Measurements from ENCODE around the gene TSPAN9. TPM values are rescaled to one million over a fixed set of nuclear protein-coding genes. Genes with fewer than 3 reads are reported as not detected.

The TSPAN9 gene
- total RNA-seq, 4 donors from 2014 or later: 13.7 to 35.4 (median 26.7) TPM

DNA sequence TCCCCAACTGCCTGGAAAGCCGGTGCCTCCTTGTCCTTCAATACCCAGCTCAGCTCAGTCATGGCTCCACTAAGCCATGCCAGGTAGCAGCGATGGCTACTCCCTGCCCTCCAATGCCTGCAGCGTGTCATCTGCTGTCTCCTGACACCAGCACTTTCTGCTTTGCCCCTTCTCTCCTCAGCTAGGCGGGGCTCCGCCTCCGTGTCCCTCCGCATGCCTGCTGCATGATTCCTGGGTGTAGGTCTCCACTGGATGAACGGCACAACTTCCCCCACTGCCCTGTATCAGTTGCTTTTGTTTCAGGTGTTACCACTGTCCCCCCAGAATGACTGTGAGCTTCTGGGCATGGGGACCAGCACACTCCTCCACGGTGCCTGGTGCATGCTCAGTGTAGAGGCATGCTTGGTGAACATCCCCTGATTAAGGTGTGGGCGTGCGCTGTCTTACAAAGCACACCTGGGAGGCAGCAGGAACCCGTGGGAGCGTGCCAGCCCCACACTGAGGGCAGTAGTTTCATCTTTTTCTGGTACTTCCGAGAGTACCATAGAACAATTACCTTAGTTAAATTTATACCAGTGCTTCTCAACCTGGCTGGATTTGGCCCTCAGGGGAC is 234.4 kb downstream of the TSPAN9 start:
- Histone ChIP-seq H3K4me1 (peaks cover 14 to 34% (median 28%) of the 10 kb centered on the region in 4 donors), H3K9me3 (no peaks in the 10 kb centered on the region), H3K36me3 (no peaks in the 10 kb centered on the region), H3K4me3 (no peak overlapping the region), H3K27me3 (peaks cover 0 to 48% (median 0%) of the 10 kb centered on the region in 4 donors), H3K27ac (replicated peaks in 1 of 4) (no peak overlapping the region)
- WGBS: 90% methylated on average over 13 of the region's 14 CpGs
- DNase-seq (ENCODE audit: extremely low spot score): no peak
- TF ChIP-seq EP300 (IDR thresholded peaks at IDR 0.05) (no peak), CTCF (IDR thresholded peaks at IDR 0.05) (no peak), POLR2A (IDR thresholded peaks at IDR 0.05; ENCODE audit: low read depth) (no peak)
- intact Hi-C loops (cut with DNase I): no loop called here

DNA sequence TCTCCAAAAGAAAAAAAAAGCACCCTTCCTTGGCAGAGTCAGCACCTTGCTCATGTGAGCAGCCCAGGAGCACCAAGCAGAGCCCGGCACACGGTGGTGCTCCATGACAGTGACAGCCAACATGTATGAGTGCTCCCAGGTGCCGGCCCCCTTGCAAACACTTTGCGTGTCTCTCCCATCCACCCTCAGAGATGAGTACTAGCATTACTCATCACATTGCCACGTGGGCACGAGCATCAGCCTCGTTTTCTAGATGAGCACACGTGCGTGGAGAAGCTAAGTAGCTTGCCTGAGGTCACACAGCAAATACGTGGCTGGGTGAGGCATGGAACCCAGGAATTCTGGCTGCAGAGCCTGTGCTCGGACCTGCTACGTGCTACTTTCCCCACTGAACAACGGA is 235.9 kb downstream of the TSPAN9 start:
- peaks cover 14 to 34% (median 28%) of the 10 kb centered on the region in 4 donors for H3K4me1 ChIP-seq
- DNase-seq (ENCODE audit: extremely low spot score): no peak
- intact Hi-C loops (cut with DNase I): no loop called here
- WGBS: 72% methylated on average over 13 of the region's 13 CpGs
- peak overlapping the region in 1 of 4 donors; percentile 32 for H3K27ac ChIP-seq (replicated peaks in 1 of 4)
- H3K9me3 ChIP-seq: no peaks in the 10 kb centered on the region
- H3K36me3 ChIP-seq: no peaks in the 10 kb centered on the region
- TF ChIP-seq EP300 (IDR thresholded peaks at IDR 0.05) (no peak), CTCF (IDR thresholded peaks at IDR 0.05) (no peak), POLR2AphosphoS5 (IDR thresholded peaks at IDR 0.05) (no peak), POLR2A (IDR thresholded peaks at IDR 0.05; ENCODE audit: low read depth) (no peak)
- H3K27me3 ChIP-seq: peaks cover 0 to 34% (median 0%) of the 10 kb centered on the region in 4 donors
- no peak overlapping the region for H3K4me3 ChIP-seq

DNA sequence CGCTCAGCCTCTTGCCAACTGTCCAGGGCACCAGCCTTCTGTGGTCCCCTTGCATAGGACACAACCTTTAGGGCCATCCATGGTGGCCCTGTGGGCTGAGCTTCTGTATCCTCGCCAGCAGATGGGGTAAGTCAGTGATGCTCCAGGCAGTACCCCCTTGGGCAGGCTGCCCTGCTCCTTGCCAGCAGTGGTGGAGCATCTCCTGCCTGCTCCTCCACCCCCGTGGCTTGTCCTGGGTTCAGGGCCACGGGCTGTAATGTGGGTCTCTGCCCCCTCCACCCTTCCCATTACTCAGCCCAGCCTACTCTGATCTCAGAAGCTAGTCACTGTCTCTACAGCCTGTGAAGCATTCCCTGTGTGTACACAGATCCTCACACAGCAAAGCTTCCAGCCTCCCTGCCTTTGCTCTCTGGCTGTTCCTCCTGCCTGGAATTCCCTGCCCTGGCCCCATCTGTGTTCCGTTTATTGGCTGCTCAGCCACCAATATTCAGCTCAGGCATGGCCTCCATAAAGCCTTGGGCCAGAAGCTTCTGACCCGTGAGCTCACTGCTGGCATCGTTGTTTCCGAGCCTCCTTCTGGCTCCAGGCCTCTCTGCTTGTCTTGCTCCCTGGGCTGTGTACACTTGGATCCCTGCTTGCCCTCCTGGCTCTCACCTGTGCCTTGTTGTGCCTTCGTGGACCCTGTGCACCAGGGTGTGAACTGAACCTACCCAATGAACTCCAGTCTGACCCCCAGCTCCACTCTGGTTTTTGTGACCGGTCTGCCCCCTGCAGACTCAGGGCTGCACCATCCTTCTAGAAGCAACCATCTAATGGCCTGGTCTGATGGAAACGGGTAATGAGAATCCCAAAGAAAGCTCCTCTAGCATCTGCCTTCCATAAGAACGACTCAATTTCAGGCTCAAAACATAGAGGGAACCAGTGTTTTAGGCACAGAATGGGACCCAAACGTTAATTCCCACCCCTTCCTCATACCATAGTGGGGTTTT is 236.8 kb downstream of the TSPAN9 start:
- H3K36me3 ChIP-seq: no peaks in the 10 kb centered on the region
- intact Hi-C loops (cut with DNase I): no loop called here
- peak overlapping the region in 2 of 4 donors; percentile 17 to 32 for H3K27ac ChIP-seq (replicated peaks in 1 of 4)
- H3K4me3 ChIP-seq: no peak overlapping the region
- DNase-seq (ENCODE audit: extremely low spot score): no peak
- TF ChIP-seq EP300 (IDR thresholded peaks at IDR 0.05): no peak
- TF ChIP-seq POLR2AphosphoS5 (IDR thresholded peaks at IDR 0.05): no peak
- peak in 1 of 3 experiments; percentile 9 for TF ChIP-seq CTCF (IDR thresholded peaks at IDR 0.05)
- no peak for TF ChIP-seq POLR2A (IDR thresholded peaks at IDR 0.05; ENCODE audit: low read depth)
- peaks cover 0 to 25% (median 0%) of the 10 kb centered on the region in 4 donors for H3K27me3 ChIP-seq
- H3K4me1 ChIP-seq: peaks cover 14 to 34% (median 28%) of the 10 kb centered on the region in 4 donors
- WGBS: 58% methylated on average over 11 of the region's 13 CpGs
- H3K9me3 ChIP-seq: no peaks in the 10 kb centered on the region

DNA sequence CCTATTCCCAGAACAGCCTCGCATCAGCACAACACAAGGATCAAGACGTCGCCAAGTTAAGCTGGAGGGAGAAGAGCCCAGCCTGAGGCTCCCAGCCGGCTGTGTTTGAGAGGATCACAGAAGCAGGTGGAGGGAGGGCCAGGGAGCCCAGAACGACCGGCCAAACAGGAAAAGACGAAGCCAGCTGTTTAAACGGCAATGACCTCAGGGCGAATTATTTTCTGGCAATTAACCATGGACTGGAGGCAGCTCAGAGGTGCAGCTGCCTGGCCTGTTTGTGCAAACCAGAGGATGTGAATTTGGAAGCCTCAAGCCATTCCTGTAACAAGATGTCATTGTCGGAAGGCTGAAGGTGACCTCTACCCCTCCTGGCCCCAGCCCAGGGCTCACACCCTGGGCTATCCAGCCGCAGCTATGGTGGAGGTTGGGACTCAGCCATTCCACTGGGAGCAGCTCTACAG is 238.1 kb downstream of the TSPAN9 start:
- Histone ChIP-seq H3K27me3 (peaks cover 0 to 13% (median 0%) of the 10 kb centered on the region in 4 donors), H3K4me1 (peaks cover 14 to 34% (median 28%) of the 10 kb centered on the region in 4 donors), H3K9me3 (no peaks in the 10 kb centered on the region), H3K4me3 (no peak overlapping the region), H3K27ac (replicated peaks in 1 of 4) (peak overlapping the region in 2 of 4 donors; percentile 17 to 22), H3K36me3 (no peaks in the 10 kb centered on the region)
- DNase-seq (ENCODE audit: extremely low spot score): no peak
- intact Hi-C loops (cut with DNase I): no loop called here
- 26% methylated on average over 11 of the region's 11 CpGs for WGBS
- TF ChIP-seq POLR2AphosphoS5 (IDR thresholded peaks at IDR 0.05): peak; percentile 38 to 65
- TF ChIP-seq EP300 (IDR thresholded peaks at IDR 0.05): no peak
